ENCODE data around the gene ETV6.

Gene ETV6

DNA sequence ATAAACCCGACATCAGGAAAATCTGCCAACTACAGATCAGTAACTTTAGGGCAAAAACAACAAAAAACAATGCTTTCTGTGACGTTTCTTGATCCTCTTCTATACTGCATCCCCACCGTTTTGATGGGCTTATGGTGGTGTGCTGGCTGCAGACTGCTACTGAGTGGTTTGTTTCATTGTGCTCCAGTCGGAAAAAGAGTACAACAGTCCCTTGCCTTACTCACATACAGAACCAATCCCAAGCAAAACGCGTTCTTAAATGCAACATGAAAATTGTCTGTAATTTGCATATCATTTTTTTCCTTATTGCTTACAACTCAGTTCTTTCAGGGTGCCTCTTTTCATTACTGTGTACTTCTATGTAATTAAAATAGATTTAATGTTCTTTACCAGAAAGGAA is 2.3 kb downstream of the ETV6 start:
- TF ChIP-seq, protein P1, sequence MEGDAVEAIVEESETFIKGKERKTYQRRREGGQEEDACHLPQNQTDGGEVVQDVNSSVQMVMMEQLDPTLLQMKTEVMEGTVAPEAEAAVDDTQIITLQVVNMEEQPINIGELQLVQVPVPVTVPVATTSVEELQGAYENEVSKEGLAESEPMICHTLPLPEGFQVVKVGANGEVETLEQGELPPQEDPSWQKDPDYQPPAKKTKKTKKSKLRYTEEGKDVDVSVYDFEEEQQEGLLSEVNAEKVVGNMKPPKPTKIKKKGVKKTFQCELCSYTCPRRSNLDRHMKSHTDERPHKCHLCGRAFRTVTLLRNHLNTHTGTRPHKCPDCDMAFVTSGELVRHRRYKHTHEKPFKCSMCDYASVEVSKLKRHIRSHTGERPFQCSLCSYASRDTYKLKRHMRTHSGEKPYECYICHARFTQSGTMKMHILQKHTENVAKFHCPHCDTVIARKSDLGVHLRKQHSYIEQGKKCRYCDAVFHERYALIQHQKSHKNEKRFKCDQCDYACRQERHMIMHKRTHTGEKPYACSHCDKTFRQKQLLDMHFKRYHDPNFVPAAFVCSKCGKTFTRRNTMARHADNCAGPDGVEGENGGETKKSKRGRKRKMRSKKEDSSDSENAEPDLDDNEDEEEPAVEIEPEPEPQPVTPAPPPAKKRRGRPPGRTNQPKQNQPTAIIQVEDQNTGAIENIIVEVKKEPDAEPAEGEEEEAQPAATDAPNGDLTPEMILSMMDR (IDR thresholded peaks at IDR 0.05; ENCODE audit: borderline replicate concordance, control extremely low read depth, extremely low read depth, insufficient read depth, missing control alignments) = no peak
- in situ Hi-C loops (cut with MboI; ENCODE audit: low sequenced_read_pairs, unreplicated experiment) = no loop called here
- no peak for DNase-seq (ENCODE audit: low spot score)

DNA sequence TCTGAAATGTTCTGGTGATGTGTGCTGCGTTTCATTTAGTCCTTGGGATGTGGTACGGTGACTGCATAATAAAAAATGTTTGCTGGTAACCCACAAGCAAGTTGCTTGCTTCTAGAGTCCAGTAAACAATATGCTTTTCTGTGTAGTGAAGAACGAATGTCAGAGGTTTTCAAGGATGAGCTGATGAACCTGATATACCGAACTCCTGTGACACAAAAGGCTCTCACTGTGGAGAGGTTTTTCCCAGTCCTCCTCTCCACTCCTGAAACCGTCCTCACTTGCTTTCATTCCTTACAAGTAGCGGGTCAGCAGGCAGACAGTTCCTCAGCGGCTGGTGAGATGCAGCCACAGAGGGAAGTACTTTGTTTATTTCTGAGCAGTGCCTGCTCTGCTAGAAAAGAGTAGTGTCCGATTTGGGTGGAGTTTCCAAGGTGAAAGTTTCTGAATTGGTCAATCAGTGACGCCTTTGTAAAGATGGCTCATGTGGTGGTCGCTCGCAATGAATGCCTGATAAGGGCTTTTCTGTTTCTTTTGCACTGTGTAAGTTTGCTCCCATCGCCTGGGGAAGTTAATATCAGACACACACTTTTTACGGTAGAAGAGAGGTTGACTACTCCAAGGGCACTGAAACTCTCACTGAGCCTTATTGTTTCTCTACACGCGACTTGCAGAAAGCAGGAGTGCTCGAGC is 3.0 kb downstream of the ETV6 start:
- in situ Hi-C loops (cut with MboI; ENCODE audit: low sequenced_read_pairs, unreplicated experiment) = no loop called here
- DNase-seq (ENCODE audit: low spot score) = peak; percentile 55

DNA sequence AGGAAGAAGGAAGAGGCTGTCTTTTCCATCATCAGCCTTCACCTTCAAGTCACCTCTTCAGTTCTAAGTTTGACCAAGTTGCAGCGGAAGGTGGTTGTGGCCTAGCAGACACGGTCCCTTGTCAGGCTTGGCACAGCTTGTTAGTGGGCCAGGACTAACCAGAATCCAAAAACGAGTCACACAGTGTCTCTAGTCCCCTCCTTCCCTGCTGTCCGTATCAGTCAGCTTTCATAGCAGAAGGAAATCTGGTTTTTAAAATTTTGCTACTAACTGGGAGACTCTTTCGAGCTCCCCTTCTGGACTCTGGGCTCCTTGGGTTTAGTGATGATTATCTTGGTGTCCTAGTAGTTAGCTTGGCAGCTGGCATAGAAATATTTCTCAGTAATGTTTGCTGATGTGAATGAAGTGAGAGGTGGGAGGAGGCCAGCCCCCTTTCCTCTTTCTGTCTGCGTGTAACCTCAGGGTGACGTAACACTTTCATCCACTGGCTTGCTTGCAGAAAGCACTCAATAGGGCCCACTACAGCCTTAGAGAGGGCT is 3.8 kb downstream of the ETV6 start:
- in situ Hi-C loops (cut with MboI; ENCODE audit: low sequenced_read_pairs, unreplicated experiment) = no loop called here
- DNase-seq (ENCODE audit: low spot score) = peak; percentile 52
- TF ChIP-seq, protein P1 (IDR thresholded peaks at IDR 0.05; ENCODE audit: borderline replicate concordance, control extremely low read depth, extremely low read depth, insufficient read depth, missing control alignments) = no peak

More for the DNA sequence above, 3.0 kb downstream of the ETV6 start:
- TF ChIP-seq, protein P1 (IDR thresholded peaks at IDR 0.05; ENCODE audit: borderline replicate concordance, control extremely low read depth, extremely low read depth, insufficient read depth, missing control alignments) = no peak

DNA sequence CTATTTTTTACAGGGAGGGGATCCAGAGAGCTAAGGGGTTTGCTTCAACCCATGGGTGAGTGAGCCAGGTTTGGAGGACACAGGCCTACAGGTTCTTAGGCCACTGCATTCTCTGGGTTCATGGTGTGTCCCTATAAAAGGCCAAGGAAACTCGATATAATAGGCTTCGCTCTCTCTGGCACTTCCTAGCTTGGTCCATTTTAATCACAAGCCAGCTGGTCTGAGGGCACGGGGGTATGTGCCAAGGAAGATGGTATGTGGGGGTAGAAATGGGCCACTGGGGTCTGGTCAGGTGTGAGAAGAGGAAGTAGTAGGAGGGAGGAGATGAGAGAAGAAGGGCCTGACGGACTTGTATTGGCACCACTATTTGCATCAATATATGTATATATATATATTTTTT is 4.9 kb downstream of the ETV6 start:
- TF ChIP-seq, protein P1 (IDR thresholded peaks at IDR 0.05; ENCODE audit: borderline replicate concordance, control extremely low read depth, extremely low read depth, insufficient read depth, missing control alignments) = no peak
- DNase-seq (ENCODE audit: low spot score) = no peak
- in situ Hi-C loops (cut with MboI; ENCODE audit: low sequenced_read_pairs, unreplicated experiment) = no loop called here

DNA sequence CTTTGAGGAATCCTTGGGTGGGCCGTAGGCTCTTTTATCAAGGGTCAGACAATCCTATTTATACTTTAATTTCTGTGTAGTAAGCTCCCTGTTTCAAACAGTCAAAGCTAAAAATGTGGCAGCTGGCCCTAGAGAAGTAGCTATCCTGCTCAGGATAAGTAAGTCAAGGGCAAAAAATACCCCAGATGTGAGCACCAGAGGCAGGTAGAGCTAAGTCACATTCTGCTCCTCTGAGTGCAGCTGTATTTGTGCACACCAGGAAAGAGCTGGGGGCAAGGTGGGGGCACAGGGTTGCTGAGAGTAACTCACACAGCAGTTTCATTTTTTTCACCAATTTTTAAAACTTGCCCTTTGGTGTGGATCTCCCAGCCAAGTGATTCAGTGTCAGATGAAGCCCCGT is 5.3 kb downstream of the ETV6 start:
- in situ Hi-C loops (cut with MboI; ENCODE audit: low sequenced_read_pairs, unreplicated experiment) = no loop called here
- TF ChIP-seq, protein P1 (IDR thresholded peaks at IDR 0.05; ENCODE audit: borderline replicate concordance, control extremely low read depth, extremely low read depth, insufficient read depth, missing control alignments) = no peak
- DNase-seq (ENCODE audit: low spot score) = no peak

DNA sequence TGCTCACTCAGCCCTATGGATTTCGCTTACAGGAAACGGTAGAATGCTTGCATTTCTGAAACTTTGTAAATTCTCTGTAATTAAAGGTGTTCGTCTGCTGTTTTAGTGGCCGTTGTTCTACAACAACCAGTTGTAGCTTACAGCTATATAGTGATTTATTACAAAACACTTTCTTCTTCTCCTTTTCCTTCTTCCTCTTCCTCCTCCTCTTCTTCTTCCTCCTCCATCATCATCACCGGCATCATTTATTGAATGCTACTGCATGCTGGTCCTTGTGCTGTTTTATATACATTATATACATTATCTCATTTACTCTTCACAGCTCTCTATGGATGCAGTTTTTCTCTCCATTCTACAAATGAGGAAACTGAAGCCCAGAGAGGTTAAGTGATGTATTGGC is 6.4 kb downstream of the ETV6 start:
- no peak for DNase-seq (ENCODE audit: low spot score)
- TF ChIP-seq, protein P1 (IDR thresholded peaks at IDR 0.05; ENCODE audit: borderline replicate concordance, control extremely low read depth, extremely low read depth, insufficient read depth, missing control alignments) = no peak
- in situ Hi-C loops (cut with MboI; ENCODE audit: low sequenced_read_pairs, unreplicated experiment) = no loop called here

Measured in GM13976 (cell line).